CD4-positive, alpha-beta T cell treated with Interleukin-12 subunit alpha and Interleukin-12 subunit beta, for 1 hour (primary cell): ENCODE results near the gene JHY.
A peak's percentile ranks its signal among the peaks of the same experiment; 100 is the strongest.

Experiments
- DNase-seq: peaks from one replicate; pipeline ENCODE4 v3.0.0-alpha.2; 2020

JHY gene

DNA sequence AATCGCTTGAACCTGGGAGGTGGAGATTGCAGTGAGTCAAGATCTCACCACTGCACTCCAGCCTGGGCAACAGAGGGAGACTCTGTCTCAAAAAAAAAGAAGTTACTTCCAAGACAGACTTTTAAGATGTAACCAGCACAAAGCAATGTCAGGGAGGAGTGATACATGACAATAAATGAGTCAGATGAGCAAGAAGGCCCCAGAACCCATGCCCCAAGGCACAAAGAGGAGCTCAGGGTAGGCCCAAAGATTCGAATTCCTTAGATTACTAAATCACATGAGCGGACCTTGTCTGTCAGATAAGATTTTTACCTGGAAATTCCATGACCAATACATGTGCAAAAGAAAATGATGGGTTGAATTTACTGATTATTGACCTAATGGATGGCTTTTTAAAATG lies 10.5 kb upstream of the JHY start:
- DNase-seq: no peak

DNA sequence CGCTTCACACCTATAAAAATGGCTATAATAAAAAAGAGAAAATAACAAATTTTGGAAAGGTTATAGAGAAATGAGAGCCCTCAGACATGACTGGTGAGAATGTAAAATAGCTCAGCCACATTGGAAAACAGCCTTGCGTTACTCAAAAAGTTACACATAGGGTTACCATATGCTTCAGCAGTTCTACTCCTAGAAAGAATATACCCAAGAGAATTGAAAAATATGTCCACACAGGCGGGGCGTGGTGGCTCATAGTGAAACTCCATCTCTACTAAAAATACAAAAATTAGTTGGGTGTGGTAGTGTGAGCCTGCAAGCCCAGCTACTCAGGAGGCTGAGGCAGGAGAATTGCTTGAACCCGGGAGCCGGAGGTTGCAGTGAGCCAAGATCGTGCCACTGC lies 7.6 kb upstream of the JHY start:
- no peak for DNase-seq

DNA sequence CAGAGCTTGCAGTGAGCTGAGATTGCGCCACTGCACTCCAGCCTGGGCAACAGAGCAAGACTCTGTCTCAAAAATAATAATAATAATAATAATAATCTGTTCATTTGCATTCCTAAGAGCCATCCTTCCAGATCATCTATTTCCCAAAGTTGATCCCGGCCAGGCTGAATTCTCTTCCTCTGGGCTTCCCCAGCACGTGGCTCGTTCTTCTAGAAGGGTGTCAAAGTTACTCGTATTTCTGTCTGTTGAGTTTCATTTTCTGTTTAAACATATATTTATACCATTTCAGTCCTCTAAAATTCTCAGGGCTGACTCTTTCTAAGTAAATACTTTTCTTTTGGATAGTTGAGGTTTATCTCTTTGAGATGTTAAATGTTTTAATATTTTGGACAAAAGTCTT lies 4.8 kb upstream of the JHY start:
- no peak for DNase-seq

DNA sequence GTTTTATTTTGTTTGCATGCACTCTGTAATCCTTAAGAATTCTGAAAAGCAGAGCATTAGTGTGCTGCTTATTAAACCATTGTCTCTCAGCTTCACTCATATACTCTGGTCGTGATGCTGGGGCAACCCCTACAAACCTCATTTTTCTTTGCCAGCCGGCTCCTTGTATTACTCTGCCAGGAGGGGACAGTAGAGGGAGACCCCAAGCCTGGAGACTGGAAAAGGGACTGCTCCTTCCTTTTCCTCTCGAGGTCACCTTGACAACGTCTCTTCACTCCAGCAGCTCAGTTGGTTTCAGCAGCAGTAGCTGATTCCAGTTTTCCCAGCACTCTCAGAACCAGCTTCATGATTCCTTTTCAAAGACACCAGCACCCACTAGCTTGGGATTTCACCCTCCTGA lies 2.8 kb upstream of the JHY start:
- no peak for DNase-seq

DNA sequence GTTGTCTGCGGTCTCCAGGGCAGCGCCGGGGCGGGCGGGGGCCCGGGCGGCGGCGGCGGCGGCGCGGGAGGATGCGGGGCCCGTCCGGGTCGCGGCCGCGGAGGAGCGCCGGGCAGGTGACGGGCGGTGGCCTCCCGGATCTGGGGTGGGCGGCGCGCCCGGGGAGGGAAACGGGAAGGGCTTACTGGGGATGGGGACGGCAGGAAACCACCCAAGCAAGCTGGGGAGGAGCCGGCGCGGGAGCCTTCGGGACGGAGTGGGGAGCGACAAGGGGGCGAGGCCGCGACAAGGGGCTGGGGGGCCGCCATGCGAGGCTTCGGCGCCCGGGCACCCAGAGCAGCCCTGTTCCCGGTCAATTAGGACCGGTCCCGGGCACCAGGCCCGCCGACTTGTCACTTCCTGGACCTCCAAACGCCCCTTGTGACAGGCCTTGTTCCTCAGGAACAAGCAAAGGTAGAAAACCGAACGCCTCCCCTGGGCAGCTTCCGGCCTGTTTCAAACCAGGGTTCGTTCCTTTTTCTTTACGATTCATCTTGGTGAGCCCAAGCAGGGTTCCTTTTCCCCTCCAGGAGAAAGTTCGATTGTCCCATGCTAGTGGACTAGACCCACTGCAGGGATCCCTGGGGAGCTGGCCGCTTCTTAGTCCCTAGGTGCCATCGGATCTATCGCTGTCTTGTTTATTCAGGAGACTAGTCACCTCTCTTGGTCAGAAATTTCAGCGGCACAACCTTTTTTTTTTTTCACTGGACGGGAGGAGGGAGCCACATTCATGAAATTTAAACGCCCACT lies 492 bp downstream of the JHY start:
- peak; percentile 60 for DNase-seq

DNA sequence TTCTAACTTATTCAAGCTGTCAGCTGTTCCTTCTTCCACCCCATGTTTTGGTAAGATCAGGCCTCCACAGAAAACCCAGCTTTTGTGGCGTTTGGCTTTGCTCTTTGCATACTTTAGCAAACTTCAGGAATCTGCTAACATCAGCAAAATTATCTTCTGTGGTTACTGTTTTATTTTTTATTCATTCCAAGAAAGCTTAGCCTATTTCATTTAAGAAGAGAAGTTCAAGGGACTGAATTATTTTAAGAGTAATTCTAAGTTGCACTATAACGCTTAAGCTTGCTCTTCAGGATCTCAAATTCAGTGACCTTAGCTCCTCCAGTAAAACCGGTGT lies 1.1 kb downstream of the JHY start:
- no peak for DNase-seq

DNA sequence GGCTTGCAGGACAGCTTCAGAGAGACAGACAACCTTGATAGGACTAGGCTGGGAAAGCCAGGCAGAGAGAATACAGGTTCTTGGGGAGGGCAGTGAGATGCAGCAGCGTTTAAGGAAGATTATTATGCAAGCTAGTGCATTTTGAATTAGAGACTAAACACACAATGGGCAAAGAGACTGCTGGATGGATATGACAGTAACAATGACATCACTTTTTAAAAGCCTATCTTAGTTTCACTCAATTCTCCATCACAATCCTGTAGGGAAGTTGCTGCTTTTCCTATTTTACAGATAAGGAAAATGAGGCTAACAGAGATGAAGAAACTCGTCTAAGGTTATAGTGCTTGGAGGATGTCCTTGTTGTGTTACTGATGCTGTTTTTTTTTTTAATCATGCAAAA lies 5.6 kb downstream of the JHY start:
- no peak for DNase-seq

DNA sequence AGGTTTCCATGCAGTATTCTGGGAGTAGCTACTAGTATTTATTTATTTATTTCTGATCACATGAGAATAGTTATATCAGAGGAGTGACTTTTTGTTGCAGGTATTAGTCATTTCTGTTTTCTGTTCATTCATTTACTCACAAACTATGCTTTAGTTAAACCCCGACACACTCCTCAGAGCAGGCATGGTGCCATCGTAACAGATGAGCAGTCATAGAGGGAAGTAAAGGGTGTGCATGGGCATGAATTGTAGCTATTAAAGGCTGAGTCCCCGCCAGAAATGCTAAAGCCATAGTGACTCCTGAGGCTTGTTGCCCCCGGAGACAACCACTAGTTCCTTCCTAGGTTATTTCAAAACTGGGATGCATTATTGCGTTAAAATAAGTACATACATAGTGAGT lies 10.6 kb downstream of the JHY start:
- DNase-seq: no peak

DNA sequence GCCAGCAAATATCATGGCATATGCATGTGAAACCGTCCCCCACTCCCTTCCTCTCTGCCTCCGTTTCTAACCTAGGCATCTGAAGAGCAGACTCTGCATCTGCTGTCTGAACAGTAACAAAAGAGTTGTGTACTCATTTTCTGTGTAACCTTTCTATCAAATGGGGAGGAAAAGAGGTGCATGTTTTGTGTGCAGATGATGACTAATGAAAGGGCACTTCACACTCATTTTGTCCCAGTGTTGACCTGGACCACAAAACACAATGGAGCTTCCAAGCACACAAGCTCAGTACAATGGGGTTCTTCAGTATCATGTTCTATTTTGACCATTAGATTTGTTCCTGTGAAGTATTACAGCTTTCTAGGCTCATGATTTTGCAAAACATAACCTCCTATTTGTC lies 13.0 kb downstream of the JHY start:
- DNase-seq: no peak

DNA sequence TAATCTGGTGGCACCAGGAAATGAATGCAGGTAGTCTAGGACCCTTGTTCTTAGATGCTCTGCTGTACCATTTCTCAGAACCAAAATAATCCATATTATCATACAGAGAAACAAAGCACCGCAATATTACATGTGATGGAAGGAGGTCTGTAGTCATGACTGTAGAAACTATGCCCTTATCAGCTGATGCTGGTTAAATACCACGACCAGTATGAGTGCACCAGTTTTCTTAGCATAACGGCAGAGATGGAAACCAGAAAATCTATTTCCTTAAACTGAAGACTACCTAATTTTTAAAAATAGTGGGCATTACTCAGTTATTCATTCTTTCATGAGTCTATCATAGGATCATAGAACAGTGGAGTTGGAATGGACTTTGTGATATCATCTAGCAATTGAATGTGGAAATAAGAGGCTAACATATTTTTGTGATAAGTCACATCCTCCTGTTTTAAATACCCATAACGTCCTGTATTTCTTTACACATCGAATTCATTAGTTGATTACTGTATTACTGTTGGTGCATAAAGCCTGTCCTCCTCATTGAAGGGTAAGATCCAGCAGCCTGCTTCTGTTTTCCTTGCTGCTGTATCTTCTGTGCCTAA lies 15.1 kb downstream of the JHY start:
- DNase-seq: no peak

DNA sequence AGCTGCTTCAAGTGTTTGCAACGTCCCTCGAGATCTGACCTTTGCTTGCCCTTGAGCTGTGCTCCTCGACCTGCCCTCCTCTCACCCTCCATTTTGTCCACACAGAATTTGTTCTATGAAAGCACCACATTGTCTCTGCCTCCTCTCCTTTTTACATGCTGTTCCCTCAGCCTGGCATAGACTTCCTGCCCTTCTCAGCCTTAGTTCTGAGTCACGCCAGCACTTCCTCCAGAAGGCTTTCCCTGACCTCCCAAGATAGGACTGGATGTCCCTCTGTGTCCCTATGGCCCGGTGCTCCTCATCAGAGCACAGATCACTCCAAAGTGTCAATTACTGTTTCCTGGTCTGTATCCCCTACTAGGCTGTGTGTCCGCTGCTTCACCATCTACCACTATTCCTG lies 16.2 kb downstream of the JHY start:
- no peak for DNase-seq

DNA sequence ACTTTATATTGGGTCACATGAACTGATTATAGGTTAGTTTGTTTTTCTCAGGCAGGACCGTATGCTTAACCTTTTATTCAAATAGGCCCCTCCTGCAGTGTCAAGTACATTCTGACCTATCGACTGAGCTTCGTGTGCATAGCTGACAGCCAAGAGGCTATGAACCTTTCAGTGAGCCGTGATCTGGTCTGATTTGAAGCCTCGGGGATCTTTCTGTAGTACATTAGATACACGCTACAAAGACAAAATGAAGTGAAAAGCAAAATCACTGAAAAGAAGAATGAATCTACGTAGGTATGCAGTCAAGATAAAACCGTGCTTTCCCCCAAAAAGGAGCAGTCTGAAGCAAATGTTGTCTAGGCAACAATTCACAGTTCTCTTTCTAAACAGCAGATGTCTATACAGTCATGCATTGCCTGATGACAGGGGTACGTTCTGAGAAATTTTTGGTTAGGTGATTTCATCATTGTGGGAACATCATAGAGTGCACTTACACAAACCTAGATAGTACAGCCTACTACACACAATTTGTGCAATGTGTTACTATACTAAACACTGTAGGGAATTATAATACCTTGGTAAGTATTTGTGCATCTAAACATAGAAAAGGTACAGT lies 18.1 kb downstream of the JHY start:
- DNase-seq: no peak

DNA sequence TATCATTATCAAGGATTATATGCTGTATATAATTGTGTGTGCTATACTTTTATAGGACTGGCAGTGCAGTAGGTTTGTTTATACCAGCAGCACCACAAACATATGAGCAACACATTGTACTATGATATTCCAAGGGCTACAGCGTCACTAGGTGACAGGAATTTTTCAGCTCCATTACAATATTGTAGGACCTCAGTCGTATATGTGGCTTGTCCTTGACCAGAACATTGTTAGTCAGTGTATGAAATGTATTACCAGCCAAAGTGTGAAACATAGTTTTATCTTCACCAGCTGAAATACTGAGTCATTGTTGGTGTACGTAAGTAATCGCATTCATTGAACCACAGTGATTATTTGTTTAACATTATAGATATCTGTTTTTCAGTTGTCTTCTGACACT lies 20.4 kb downstream of the JHY start:
- DNase-seq: no peak

DNA sequence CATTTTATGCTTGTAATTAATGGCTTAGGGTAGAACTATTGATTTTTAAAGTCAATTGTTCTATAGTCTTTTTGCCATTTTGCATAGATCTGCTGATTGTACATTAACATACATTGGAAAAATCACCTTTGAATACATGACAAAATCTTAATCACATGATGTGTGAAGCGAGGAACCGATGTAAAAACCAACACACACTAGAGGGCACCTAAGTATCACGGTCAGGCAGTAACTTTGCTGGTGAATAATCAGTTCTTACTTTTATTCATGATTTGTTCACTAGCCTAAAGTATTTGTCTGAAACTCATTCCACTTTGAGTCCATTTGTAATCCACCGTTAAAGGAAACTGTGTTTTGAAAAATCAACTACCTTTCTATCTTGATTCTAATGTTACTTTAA lies 28.2 kb downstream of the JHY start:
- DNase-seq: no peak

DNA sequence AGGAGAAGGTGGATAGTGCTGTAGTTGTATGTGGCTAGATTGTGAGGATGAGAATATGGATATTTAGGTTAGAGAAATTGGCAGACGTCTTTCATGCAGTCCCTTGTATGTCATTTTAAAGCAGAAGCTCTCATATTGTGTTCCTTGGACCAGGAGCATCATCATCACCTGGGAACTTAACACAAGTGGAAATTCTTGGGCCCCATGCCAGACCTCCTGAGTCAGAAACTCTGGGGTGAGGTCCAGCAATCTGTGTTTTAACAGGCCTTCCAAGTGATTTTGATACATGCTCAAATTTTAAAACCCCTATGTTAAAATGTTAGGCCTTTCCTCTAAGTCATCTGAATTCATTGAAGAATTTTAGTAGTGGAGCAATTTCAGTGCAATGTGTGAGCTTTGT lies 34.8 kb downstream of the JHY start:
- DNase-seq: no peak

DNA sequence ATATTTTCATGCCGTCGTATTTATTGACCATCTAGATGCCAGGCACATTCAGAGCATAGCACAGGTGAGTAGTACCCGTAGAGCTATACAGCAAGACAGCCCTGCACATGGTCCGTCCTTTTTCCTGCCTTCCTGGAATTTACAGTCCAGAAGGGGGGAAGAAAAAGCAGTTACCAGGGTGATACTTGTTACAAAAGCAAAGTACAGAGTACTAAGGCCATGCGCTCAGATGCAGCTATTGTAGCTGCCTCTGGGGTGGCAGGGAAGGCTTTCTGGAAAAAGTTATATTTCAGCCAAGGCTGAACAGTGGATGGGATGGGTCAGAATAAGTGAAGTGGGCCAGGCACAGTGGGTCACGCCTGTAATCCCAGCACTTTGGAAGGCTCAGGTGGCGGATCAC lies 36.2 kb downstream of the JHY start:
- DNase-seq: no peak

DNA sequence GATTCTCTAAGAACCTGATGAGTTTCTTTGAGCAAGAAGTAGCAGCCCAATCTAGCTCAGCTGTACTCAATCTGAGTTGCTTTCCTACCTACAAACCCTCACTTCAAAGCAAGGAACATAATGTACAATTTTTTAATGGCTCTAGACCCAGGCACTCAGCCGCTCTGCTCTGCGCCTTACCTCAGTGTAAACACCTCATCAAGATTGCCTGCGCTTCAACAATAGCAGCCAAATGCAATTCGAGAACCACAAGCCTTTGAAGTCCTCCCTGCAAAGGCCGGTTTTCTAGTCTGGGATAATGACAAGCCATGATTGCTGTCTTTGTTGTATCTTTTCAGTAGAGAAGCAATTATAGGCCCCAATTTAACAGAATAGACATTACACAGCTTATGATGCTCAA lies 38.0 kb downstream of the JHY start:
- no peak for DNase-seq

DNA sequence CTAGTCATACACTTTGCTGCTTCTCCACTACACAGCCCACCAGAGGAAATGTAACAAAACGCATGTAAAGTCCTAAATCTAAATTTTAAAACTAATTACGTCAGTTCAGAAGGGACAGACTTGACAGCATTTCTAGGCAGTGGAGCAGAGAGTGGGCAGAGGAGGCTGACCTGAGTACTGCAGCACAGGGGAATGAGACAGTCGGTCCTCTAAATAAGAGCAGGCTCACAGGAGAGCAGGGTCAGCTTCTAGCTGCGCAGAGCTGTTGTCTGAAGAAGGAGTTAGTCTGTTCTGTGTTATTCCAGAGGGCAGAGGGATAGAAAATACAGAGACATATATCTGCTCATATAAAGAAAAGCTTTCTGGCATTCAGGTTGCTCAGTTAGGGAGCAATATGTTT lies 40.3 kb downstream of the JHY start:
- no peak for DNase-seq

DNA sequence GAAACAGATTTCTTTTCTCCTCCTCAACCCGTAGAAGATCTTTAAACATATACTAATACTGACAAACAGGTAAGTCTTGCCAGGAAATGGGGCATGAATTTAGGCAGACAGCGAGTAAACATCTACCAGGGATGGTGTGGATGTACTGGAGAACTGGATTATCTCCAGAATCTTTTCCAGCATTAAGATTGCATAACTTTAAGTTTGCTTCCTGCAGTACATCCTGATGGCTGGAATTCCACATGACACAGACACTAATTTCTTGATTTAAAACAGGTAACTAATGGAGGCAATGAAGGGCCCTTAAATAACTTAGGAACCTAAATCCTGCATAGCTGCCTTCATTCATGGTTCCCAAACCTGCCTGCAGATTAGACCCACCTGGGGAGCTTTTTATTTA lies 40.7 kb downstream of the JHY start:
- DNase-seq: no peak

DNA sequence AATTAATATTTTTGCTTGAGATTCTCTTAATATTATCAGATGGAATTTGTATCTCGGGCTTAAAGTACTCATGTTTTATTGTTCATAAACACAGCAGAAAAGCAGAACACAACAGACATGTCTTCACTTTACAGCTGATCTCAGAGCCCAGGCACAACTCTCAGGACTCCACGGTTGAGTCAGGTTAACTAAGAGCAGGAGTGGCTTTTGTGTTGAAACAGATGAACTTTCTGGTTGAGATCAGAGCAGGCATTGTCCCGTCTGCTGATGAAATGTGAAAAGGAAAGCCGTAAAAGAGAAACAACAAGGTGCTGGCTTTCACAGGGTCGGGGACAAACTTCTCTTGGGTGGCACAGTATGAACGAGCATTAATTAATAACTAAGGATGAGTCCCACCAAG lies 49.0 kb downstream of the JHY start:
- DNase-seq: no peak

DNA sequence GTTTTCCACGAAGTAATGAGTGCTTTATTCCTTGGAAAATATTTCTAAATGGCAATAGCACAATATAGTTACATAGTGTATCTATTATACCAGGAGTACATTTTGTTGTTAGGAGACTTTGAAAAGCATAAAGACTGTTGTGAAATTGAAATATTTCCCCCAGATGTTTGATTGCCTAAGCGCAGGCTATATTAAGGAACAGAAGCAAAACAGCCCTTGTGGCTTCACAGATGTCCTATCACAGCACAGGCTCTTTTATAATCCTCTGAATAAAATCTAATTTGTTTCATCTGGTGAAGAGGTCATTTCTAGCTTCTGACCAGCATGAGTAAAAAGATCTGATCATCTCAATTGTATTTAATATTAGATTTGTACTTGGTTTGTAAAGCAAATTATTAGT lies 50.9 kb downstream of the JHY start:
- no peak for DNase-seq

DNA sequence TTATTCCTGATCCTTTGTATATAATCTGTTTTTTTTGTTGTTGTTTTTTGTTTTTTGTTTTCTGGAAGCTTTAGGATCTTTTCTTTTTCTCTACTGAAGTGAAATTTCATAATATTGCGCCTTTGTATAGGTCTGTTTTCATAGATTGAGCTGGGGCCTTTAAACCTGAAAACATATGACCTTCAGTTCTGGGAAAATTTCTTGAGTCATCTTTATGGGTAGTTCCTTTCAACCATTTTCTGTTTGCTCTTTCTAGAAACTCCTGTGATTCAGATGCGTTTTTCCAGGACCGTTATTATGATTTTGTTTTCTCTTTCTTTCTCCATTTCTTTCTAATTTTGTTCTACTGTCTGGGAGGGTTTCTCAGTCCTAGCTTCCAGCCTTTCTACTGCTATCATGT lies 55.4 kb downstream of the JHY start:
- no peak for DNase-seq

DNA sequence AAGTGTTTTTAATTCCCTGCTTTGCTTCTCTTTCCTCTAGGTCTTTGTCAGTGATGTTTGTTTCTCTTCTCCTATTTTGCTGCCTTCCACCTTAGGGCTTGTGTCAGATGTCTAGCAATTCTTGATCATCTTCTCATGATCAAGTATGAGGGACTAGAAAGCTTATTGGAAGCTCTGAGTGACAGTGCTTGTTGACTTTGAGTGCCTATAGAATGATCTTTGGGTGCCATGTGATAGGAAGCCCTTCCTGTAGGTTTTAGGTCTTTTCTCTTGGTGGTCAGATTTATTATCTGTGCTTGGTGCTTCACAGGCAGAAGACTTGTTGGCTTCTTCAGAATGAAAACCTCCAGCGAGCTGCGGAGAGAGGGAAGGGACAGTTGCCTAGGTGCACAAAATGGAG lies 56.0 kb downstream of the JHY start:
- DNase-seq: no peak

DNA sequence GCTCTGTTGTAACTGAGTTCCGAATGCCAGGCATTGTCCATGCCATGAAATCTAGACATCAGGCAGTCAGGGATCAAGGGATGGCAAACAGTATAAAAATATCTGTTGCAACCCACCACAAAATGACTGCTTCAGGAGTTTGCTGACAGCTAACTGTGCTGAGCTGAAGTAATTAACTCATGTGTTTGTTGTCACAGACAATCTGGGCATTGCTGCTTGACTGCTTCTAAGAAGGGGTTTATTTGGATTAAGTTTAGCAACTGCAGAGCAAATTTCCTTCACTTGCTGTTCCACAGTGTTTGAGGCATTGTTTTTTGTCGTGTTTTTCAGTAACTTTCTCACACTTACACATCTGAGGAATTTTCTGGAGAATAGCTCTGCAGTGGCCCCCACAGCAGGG lies 68.7 kb downstream of the JHY start:
- DNase-seq: no peak

DNA sequence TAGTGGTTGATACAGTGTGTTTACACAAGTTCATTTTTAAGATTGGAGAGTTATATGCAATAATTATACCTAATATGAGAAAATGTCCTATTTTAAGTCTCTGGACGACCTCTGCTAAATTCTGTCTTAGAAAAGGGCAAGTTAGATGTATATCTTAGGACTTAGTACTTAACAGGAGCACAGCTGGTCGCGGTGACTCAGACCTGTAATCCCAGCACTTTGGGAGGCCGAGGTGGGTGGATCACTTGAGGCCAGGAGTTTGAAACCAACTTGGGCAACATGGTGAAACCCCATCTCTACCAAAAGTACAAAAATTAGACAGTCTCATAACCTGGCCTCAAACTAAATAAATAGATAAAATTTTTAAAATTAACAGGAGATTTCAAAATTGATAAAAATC lies 71.9 kb downstream of the JHY start:
- no peak for DNase-seq
